ENCODE results near the gene MYCBPAP. TPM values are rescaled to one million over a fixed set of nuclear protein-coding genes. Genes with fewer than 3 reads are reported as not detected.
"Not testable (repeated sequence)": the region's sequence is repeated elsewhere in the genome, so short reads cannot be mapped to it uniquely, and the experiment has no call there.

MYCBPAP gene
- total RNA-seq, 1 experiment from 2014 or later, result 0.19 TPM

DNA sequence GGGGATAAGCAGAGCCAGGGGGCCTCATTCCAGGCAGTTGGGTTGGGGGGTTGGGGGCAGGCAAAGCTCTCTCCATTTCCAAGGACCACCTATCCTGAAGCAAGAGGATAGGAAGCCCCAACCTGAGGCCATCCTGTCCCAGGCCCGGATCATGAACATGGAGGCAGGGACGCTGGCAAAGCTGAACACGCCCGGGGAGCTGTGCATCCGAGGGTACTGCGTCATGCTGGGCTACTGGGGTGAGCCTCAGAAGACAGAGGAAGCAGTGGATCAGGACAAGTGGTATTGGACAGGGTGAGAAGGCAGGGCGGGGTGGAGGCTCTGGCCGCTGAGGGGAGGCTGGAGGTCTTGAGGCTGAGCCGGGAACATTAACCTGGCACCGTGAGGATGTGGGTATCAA, 36.0 kb upstream of the MYCBPAP start:
- ChIA-PET CTCF (interaction anchor here (0.7 to 1.4 kb wide), 4 partner anchors 10 to 109 kb away, joined by 3 to 7 read pairs (median 5); partner anchors contain the start of gene LRRC59), POLR2A (interaction anchor here (1.2 kb wide), 1 partner anchor 43 kb away, joined by 4 read pairs; no protein-coding TSS in a partner anchor)
- DNase-seq (ENCODE audit: unreplicated experiment), result no peak
- BruUV-seq (replicated peaks), result no TSS peak
- Mint-ChIP-seq H3K9me3 (ENCODE audit: unreplicated experiment) (no peaks in the 10 kb centered on the region), H3K36me3 (ENCODE audit: insufficient read depth, unreplicated experiment) (peaks cover 15% of the 10 kb centered on the region), H3K4me1 (ENCODE audit: insufficient read depth, unreplicated experiment) (no peaks in the 10 kb centered on the region), H3K4me3 (ENCODE audit: unreplicated experiment) (no peak overlapping the region), H3K27me3 (ENCODE audit: insufficient read depth, unreplicated experiment) (no peaks in the 10 kb centered on the region), H3K27ac (ENCODE audit: low read depth, unreplicated experiment) (no peak overlapping the region)
- intact Hi-C loops (cut with micrococcal nuclease), result no loop called here
- TF ChIP-seq, protein P1, sequence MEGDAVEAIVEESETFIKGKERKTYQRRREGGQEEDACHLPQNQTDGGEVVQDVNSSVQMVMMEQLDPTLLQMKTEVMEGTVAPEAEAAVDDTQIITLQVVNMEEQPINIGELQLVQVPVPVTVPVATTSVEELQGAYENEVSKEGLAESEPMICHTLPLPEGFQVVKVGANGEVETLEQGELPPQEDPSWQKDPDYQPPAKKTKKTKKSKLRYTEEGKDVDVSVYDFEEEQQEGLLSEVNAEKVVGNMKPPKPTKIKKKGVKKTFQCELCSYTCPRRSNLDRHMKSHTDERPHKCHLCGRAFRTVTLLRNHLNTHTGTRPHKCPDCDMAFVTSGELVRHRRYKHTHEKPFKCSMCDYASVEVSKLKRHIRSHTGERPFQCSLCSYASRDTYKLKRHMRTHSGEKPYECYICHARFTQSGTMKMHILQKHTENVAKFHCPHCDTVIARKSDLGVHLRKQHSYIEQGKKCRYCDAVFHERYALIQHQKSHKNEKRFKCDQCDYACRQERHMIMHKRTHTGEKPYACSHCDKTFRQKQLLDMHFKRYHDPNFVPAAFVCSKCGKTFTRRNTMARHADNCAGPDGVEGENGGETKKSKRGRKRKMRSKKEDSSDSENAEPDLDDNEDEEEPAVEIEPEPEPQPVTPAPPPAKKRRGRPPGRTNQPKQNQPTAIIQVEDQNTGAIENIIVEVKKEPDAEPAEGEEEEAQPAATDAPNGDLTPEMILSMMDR (IDR thresholded peaks at IDR 0.05; ENCODE audit: unreplicated experiment), result no peak

DNA sequence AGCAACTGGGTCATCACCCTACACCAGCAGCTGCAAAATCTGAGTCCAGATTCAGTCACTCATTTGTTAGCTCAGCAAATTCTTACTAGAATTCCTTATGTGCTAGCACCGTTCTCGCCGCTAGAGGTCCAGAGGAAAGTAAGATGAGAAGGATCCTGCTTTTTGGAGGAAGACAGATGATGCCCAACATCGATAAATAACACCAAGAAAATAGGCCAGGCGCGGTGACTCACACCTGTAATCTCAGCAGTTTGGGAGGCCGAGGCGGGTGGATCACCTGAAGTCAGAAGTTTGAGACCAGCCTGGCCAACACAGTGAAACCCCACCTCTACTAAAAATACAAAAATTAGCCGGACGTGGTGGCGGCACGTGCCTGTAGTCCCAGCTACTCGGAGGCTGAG, 35.5 kb upstream of the MYCBPAP start:
- ChIA-PET POLR2A (interaction anchor here (0.5 to 1.2 kb wide), 3 partner anchors 13 to 339 kb away, joined by 3 to 4 read pairs (median 3); no protein-coding TSS in a partner anchor), CTCF (interaction anchor here (0.6 to 1.4 kb wide), 5 partner anchors 9 to 110 kb away, joined by 3 to 7 read pairs (median 4); partner anchors contain the start of gene LRRC59)
- H3K4me3 Mint-ChIP-seq (ENCODE audit: unreplicated experiment); H3K27me3 Mint-ChIP-seq (ENCODE audit: insufficient read depth, unreplicated experiment); H3K4me1 Mint-ChIP-seq (ENCODE audit: insufficient read depth, unreplicated experiment); H3K9me3 Mint-ChIP-seq (ENCODE audit: unreplicated experiment); H3K27ac Mint-ChIP-seq (ENCODE audit: low read depth, unreplicated experiment); intact Hi-C loops (cut with micrococcal nuclease); BruUV-seq (replicated peaks): not testable (repeated sequence)
- H3K36me3 Mint-ChIP-seq (ENCODE audit: insufficient read depth, unreplicated experiment), result peaks cover 15% of the 10 kb centered on the region
- DNase-seq (ENCODE audit: unreplicated experiment), result peak; percentile 35

DNA sequence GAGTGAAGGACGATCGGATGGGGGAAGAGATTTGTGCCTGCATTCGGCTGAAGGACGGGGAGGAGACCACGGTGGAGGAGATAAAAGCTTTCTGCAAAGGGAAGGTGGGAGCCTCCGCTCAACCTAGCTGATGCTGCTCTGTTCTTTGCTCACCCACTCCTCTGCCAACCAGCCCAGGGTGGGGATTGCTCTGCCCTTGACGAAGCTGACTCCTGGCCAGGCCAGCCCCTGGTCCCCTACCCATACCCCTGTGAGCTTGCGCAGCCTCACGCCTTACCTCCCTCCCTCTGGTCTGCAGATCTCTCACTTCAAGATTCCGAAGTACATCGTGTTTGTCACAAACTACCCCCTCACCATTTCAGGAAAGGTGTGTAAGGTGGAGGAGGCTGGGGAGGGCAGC, 34.3 kb upstream of the MYCBPAP start:
- Mint-ChIP-seq H3K36me3 (ENCODE audit: insufficient read depth, unreplicated experiment) (peaks cover 9% of the 10 kb centered on the region), H3K4me1 (ENCODE audit: insufficient read depth, unreplicated experiment) (peaks cover 6% of the 10 kb centered on the region), H3K27me3 (ENCODE audit: insufficient read depth, unreplicated experiment) (no peaks in the 10 kb centered on the region), H3K4me3 (ENCODE audit: unreplicated experiment) (no peak overlapping the region), H3K9me3 (ENCODE audit: unreplicated experiment) (no peaks in the 10 kb centered on the region), H3K27ac (ENCODE audit: low read depth, unreplicated experiment) (no peak overlapping the region)
- intact Hi-C loops (cut with micrococcal nuclease), result no loop called here
- BruUV-seq (replicated peaks), result no TSS peak
- TF ChIP-seq, protein P1 (IDR thresholded peaks at IDR 0.05; ENCODE audit: unreplicated experiment), result no peak
- DNase-seq (ENCODE audit: unreplicated experiment), result no peak
- CTCF ChIA-PET, result interaction anchor here (0.6 to 1.4 kb wide), 4 partner anchors 68 to 92 kb away, joined by 3 to 7 read pairs (median 3); partner anchors contain the start of gene LRRC59
- POLR2A ChIA-PET, result interaction anchor here (1.0 kb wide), 1 partner anchor 14 kb away, joined by 3 read pairs; no protein-coding TSS in a partner anchor

DNA sequence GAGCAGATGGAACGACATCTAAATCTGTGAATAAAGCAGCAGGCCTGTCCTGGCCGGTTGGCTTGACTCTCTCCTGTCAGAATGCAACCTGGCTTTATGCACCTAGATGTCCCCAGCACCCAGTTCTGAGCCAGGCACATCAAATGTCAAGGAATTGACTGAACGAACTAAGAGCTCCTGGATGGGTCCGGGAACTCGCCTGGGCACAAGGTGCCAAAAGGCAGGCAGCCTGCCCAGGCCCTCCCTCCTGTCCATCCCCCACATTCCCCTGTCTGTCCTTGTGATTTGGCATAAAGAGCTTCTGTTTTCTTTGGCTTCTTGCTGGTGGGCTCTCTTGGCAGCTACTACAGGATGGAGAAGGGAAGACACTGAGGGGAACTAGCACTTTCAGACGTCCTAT, 33.7 kb upstream of the MYCBPAP start:
- Mint-ChIP-seq H3K4me1 (ENCODE audit: insufficient read depth, unreplicated experiment) (peaks cover 6% of the 10 kb centered on the region), H3K27me3 (ENCODE audit: insufficient read depth, unreplicated experiment) (no peaks in the 10 kb centered on the region), H3K4me3 (ENCODE audit: unreplicated experiment) (no peak overlapping the region), H3K9me3 (ENCODE audit: unreplicated experiment) (no peaks in the 10 kb centered on the region), H3K27ac (ENCODE audit: low read depth, unreplicated experiment) (no peak overlapping the region), H3K36me3 (ENCODE audit: insufficient read depth, unreplicated experiment) (peaks cover 9% of the 10 kb centered on the region)
- ChIA-PET CTCF (interaction anchor here (0.6 to 3.0 kb wide), 2 partner anchors 77 kb away, joined by 3 to 16 read pairs; partner anchors contain the start of gene LRRC59), POLR2A (no interaction called here)
- BruUV-seq (replicated peaks), result no TSS peak
- TF ChIP-seq, protein P1 (IDR thresholded peaks at IDR 0.05; ENCODE audit: unreplicated experiment), result no peak
- intact Hi-C loops (cut with micrococcal nuclease), result no loop called here
- DNase-seq (ENCODE audit: unreplicated experiment), result no peak

Data from MCF 10A (cell line).